SK-N-SH (cell line): ENCODE data around the gene CD46.

Source experiments
- POLR2AphosphoS5 ChIP-seq: IDR thresholded peaks from 2 replicates; pipeline ENCODE4 v1.6.1; 2012; ENCODE audit warnings: low read depth, low read length
- RAD21 ChIP-seq: IDR thresholded peaks from 2 replicates; pipeline ENCODE4 v1.6.1; 2012; ENCODE audit warnings: mild to moderate bottlenecking, low read length
- RFX5 ChIP-seq: IDR thresholded peaks from 2 replicates; pipeline ENCODE4 v1.6.1; 2012; ENCODE audit warnings: mild to moderate bottlenecking, improper control_type of control experiment, low read length
- RXRA ChIP-seq: IDR thresholded peaks from 2 replicates; pipeline ENCODE4 v1.4.0; 2012; ENCODE audit warnings: low read depth, mild to moderate bottlenecking, borderline replicate concordance
- TCF12 ChIP-seq: IDR thresholded peaks from 2 replicates; pipeline ENCODE4 v1.4.0; 2012
- TF ChIP-seq, protein P1 (sequence below): fragments of 200-600 bp; sonication (generic); IDR thresholded peaks from 2 replicates; pipeline ENCODE4 v1.6.1; 2017; ENCODE audit warnings: antibody characterized with exemption, mild to moderate bottlenecking, moderate library complexity
- TF ChIP-seq, protein P2 (sequence below): IDR thresholded peaks from 2 replicates; pipeline ENCODE4; 2012
- TF ChIP-seq, protein P3 (sequence below): fragments of 150-350 bp; IDR thresholded peaks from 2 replicates; pipeline ENCODE4 v1.6.1; 2016; ENCODE audit warnings: mild to moderate bottlenecking, low read depth, low read length

DNA sequence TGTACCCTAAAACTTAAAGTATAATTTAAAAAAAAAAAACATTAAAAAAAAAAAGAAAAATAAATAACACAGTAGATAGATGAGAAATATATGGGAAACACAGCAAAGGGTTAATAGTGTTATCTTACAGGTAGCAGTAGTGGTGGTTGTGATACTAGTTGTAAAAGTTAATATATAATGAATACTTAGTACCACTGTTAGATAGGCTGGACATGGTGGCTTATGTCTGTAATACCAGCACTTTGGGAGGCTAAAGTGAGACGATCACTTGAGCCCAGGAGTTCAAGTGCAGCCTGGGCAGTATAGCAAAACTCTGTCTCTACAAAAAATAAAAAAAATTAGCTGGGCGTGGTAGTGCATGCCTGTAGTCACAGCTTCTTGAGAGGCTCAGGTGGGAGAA, 32.6 kb upstream of the CD46 start:
- no peak for TF ChIP-seq TCF12
- TF ChIP-seq, protein P1, sequence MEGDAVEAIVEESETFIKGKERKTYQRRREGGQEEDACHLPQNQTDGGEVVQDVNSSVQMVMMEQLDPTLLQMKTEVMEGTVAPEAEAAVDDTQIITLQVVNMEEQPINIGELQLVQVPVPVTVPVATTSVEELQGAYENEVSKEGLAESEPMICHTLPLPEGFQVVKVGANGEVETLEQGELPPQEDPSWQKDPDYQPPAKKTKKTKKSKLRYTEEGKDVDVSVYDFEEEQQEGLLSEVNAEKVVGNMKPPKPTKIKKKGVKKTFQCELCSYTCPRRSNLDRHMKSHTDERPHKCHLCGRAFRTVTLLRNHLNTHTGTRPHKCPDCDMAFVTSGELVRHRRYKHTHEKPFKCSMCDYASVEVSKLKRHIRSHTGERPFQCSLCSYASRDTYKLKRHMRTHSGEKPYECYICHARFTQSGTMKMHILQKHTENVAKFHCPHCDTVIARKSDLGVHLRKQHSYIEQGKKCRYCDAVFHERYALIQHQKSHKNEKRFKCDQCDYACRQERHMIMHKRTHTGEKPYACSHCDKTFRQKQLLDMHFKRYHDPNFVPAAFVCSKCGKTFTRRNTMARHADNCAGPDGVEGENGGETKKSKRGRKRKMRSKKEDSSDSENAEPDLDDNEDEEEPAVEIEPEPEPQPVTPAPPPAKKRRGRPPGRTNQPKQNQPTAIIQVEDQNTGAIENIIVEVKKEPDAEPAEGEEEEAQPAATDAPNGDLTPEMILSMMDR, result no peak
- no peak for TF ChIP-seq RAD21
- TF ChIP-seq, protein P2, sequence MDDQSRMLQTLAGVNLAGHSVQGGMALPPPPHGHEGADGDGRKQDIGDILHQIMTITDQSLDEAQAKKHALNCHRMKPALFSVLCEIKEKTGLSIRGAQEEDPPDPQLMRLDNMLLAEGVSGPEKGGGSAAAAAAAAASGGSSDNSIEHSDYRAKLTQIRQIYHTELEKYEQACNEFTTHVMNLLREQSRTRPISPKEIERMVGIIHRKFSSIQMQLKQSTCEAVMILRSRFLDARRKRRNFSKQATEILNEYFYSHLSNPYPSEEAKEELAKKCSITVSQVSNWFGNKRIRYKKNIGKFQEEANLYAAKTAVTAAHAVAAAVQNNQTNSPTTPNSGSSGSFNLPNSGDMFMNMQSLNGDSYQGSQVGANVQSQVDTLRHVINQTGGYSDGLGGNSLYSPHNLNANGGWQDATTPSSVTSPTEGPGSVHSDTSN, result no peak
- no peak for TF ChIP-seq POLR2AphosphoS5
- no peak for TF ChIP-seq RXRA
- TF ChIP-seq RFX5, result no peak
- TF ChIP-seq, protein P3, sequence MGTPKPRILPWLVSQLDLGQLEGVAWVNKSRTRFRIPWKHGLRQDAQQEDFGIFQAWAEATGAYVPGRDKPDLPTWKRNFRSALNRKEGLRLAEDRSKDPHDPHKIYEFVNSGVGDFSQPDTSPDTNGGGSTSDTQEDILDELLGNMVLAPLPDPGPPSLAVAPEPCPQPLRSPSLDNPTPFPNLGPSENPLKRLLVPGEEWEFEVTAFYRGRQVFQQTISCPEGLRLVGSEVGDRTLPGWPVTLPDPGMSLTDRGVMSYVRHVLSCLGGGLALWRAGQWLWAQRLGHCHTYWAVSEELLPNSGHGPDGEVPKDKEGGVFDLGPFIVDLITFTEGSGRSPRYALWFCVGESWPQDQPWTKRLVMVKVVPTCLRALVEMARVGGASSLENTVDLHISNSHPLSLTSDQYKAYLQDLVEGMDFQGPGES, result no peak
